Measurements from ENCODE around the gene OR7D2.
"Not testable (repeated sequence)": the region's sequence is repeated elsewhere in the genome, so short reads cannot be mapped to it uniquely, and the experiment has no call there.

The OR7D2 gene

GRCh38 chr19:9187191-9187590 lies 8.4 kb downstream of the OR7D2 start:
- no peak overlapping the region for H3K4me3 ChIP-seq (ENCODE audit: low read depth in 1 of 2, low read length in 2 of 2)
- H3K4me1 ChIP-seq (ENCODE audit: control insufficient read depth in 1 of 2, insufficient read depth in 2 of 2, low read length in 2 of 2): no peaks in the 10 kb centered on the region
- no peaks in the 10 kb centered on the region for H3K9me3 ChIP-seq (ENCODE audit: control insufficient read depth in 1 of 2, low read length in 2 of 2)
- no peaks in the 10 kb centered on the region for H3K27me3 ChIP-seq (ENCODE audit: control insufficient read depth in 1 of 2, insufficient read depth in 2 of 2, low read length in 2 of 2)
- H3K9ac ChIP-seq (ENCODE audit: low read depth in 1 of 2, low read length in 2 of 2): no peak overlapping the region
- no peak overlapping the region for H3K27ac ChIP-seq (ENCODE audit: low read depth, low read length)
- H3K36me3 ChIP-seq (ENCODE audit: control insufficient read depth in 1 of 2, insufficient read depth in 2 of 2, low read length in 2 of 2): no peaks in the 10 kb centered on the region

- Histone ChIP-seq H3K27ac (ENCODE audit: low read depth, low read length) (no peak overlapping the region), H3K9ac (ENCODE audit: low read depth in 1 of 2, low read length in 2 of 2) (no peak overlapping the region)
Measured at GRCh38 chr19:9189535-9189934, 10.8 kb downstream of the OR7D2 start.

GRCh38 chr19:9198044-9198443 lies 19.3 kb downstream of the OR7D2 start:
- not testable (repeated sequence) for H3K27ac ChIP-seq (ENCODE audit: low read depth, low read length); H3K4me3 ChIP-seq (ENCODE audit: low read depth in 1 of 2, low read length in 2 of 2); H3K9me3 ChIP-seq (ENCODE audit: control insufficient read depth in 1 of 2, low read length in 2 of 2); H3K36me3 ChIP-seq (ENCODE audit: control insufficient read depth in 1 of 2, insufficient read depth in 2 of 2, low read length in 2 of 2); H3K9ac ChIP-seq (ENCODE audit: low read depth in 1 of 2, low read length in 2 of 2); H3K27me3 ChIP-seq (ENCODE audit: control insufficient read depth in 1 of 2, insufficient read depth in 2 of 2, low read length in 2 of 2); H3K4me1 ChIP-seq (ENCODE audit: control insufficient read depth in 1 of 2, insufficient read depth in 2 of 2, low read length in 2 of 2)

More at GRCh38 chr19:9189535-9189934, 10.8 kb downstream of the OR7D2 start:
- Histone ChIP-seq H3K9me3 (ENCODE audit: control insufficient read depth in 1 of 2, low read length in 2 of 2) (no peaks in the 10 kb centered on the region), H3K36me3 (ENCODE audit: control insufficient read depth in 1 of 2, insufficient read depth in 2 of 2, low read length in 2 of 2) (no peaks in the 10 kb centered on the region), H3K27me3 (ENCODE audit: control insufficient read depth in 1 of 2, insufficient read depth in 2 of 2, low read length in 2 of 2) (no peaks in the 10 kb centered on the region), H3K4me3 (ENCODE audit: low read depth in 1 of 2, low read length in 2 of 2) (no peak overlapping the region), H3K4me1 (ENCODE audit: control insufficient read depth in 1 of 2, insufficient read depth in 2 of 2, low read length in 2 of 2) (no peaks in the 10 kb centered on the region)

GRCh38 chr19:9205501-9206113 lies 26.8 kb downstream of the OR7D2 start:
- H3K9ac ChIP-seq (ENCODE audit: low read depth in 1 of 2, low read length in 2 of 2): no peak overlapping the region

GRCh38 chr19:9219489-9219888 lies 40.7 kb downstream of the OR7D2 start, which contains the start of gene OR7D4:
Gene OR7D4, minus strand, starts transcription at chr19:9219589. Its CDS starts 4,752 bp downstream, at chr19:9214837.
- Histone ChIP-seq H3K4me3 (ENCODE audit: low read depth in 1 of 2, low read length in 2 of 2) (no peak within 1 kb of the TSS), H3K27me3 (ENCODE audit: control insufficient read depth in 1 of 2, insufficient read depth in 2 of 2, low read length in 2 of 2) (no peaks in the 10 kb centered on the region), H3K36me3 (ENCODE audit: control insufficient read depth in 1 of 2, insufficient read depth in 2 of 2, low read length in 2 of 2) (no peaks in the 10 kb centered on the region), H3K9ac (ENCODE audit: low read depth in 1 of 2, low read length in 2 of 2) (no peak within 1 kb of the TSS), H3K27ac (ENCODE audit: low read depth, low read length) (no peak within 1 kb of the TSS), H3K9me3 (ENCODE audit: control insufficient read depth in 1 of 2, low read length in 2 of 2) (peaks cover 2 to 7% of the 10 kb centered on the region in 2 donors), H3K4me1 (ENCODE audit: control insufficient read depth in 1 of 2, insufficient read depth in 2 of 2, low read length in 2 of 2) (no peaks in the 10 kb centered on the region)

More at GRCh38 chr19:9205501-9206113, 26.8 kb downstream of the OR7D2 start:
- no peak overlapping the region for H3K27ac ChIP-seq (ENCODE audit: low read depth, low read length)
- no peaks in the 10 kb centered on the region for H3K36me3 ChIP-seq (ENCODE audit: control insufficient read depth in 1 of 2, insufficient read depth in 2 of 2, low read length in 2 of 2)
- no peaks in the 10 kb centered on the region for H3K27me3 ChIP-seq (ENCODE audit: control insufficient read depth in 1 of 2, insufficient read depth in 2 of 2, low read length in 2 of 2)
- H3K4me3 ChIP-seq (ENCODE audit: low read depth in 1 of 2, low read length in 2 of 2): peak overlapping the region in 1 of 2 donors; percentile 51
- H3K4me1 ChIP-seq (ENCODE audit: control insufficient read depth in 1 of 2, insufficient read depth in 2 of 2, low read length in 2 of 2): no peaks in the 10 kb centered on the region
- H3K9me3 ChIP-seq (ENCODE audit: control insufficient read depth in 1 of 2, low read length in 2 of 2): no peaks in the 10 kb centered on the region

Measured in duodenal mucosa (tissue), 2 donors.